Measurements from ENCODE around the gene ANKRD13D.

- TF ChIP-seq MEF2A (IDR thresholded peaks at IDR 0.05; ENCODE audit: borderline replicate concordance, low read depth) = no peak
- TF ChIP-seq USF1 (IDR thresholded peaks at IDR 0.05; ENCODE audit: borderline replicate concordance, low read depth) = no peak
- TF ChIP-seq POLR2AphosphoS5 (IDR thresholded peaks at IDR 0.05; ENCODE audit: low read depth, low read length) = no peak
- no peak for TF ChIP-seq JUND (IDR thresholded peaks at IDR 0.05)
- no peak for TF ChIP-seq EZH2phosphoT487 (IDR thresholded peaks at IDR 0.05; ENCODE audit: borderline replicate concordance, low read depth)
- no peak for TF ChIP-seq CTCF (IDR thresholded peaks at IDR 0.05)
- no peak for TF ChIP-seq RFX5 (IDR thresholded peaks at IDR 0.05; ENCODE audit: low read length)
- TF ChIP-seq MAX (IDR thresholded peaks at IDR 0.05; ENCODE audit: low read depth) = no peak
These were observed 18.5 kb downstream of the ANKRD13D start for GRCh38 chr11:67307545-67308001.

Data from SK-N-SH (cell line).